Epithelial cell of prostate (primary cell): ENCODE data around the gene NCBP2L.
A peak's percentile ranks its signal among the peaks of the same experiment; 100 is the strongest.

Source experiments
- DNase-seq: peaks from one replicate; pipeline ENCODE4 v3.0.0-alpha.2; 2011; ENCODE audit warnings: low read depth, low spot score
- H3K27ac ChIP-seq: fragments of 450-650 bp; 2 replicates; pipeline ENCODE4 v1.5.1; 2017; ENCODE audit warnings: mild to moderate bottlenecking

The NCBP2L gene

GRCh38 chrX:107750861-107751445 lies 26.6 kb upstream of the NCBP2L start:
- DNase-seq, result no peak
- no peak overlapping the region for H3K27ac ChIP-seq

GRCh38 chrX:107752043-107752442 lies 25.5 kb upstream of the NCBP2L start:
- no peak for DNase-seq

GRCh38 chrX:107752714-107753113 lies 24.8 kb upstream of the NCBP2L start:
- H3K27ac ChIP-seq, result no peak overlapping the region
- DNase-seq, result no peak

More at GRCh38 chrX:107752043-107752442, 25.5 kb upstream of the NCBP2L start:
- no peak overlapping the region for H3K27ac ChIP-seq

GRCh38 chrX:107753187-107753586 lies 24.3 kb upstream of the NCBP2L start:
- no peak for DNase-seq
- H3K27ac ChIP-seq, result no peak overlapping the region

- H3K27ac ChIP-seq, result no peak overlapping the region
- no peak for DNase-seq
Observed at GRCh38 chrX:107755721-107756120, 21.8 kb upstream of the NCBP2L start.

GRCh38 chrX:107758231-107758766 lies 19.2 kb upstream of the NCBP2L start:
- H3K27ac ChIP-seq, result no peak overlapping the region
- no peak for DNase-seq

GRCh38 chrX:107760304-107761077 lies 17.0 kb upstream of the NCBP2L start:
- H3K27ac ChIP-seq, result no peak overlapping the region
- no peak for DNase-seq

GRCh38 chrX:107763647-107764046 lies 13.9 kb upstream of the NCBP2L start:
- H3K27ac ChIP-seq, result no peak overlapping the region
- DNase-seq, result no peak

GRCh38 chrX:107764845-107765608 lies 12.5 kb upstream of the NCBP2L start:
- H3K27ac ChIP-seq, result no peak overlapping the region
- no peak for DNase-seq

GRCh38 chrX:107766470-107767150 lies 10.9 kb upstream of the NCBP2L start:
- no peak for DNase-seq
- no peak overlapping the region for H3K27ac ChIP-seq

GRCh38 chrX:107768051-107768450 lies 9.5 kb upstream of the NCBP2L start:
- H3K27ac ChIP-seq, result no peak overlapping the region
- DNase-seq, result no peak

GRCh38 chrX:107769581-107770317 lies 7.8 kb upstream of the NCBP2L start:
- DNase-seq, result no peak
- no peak overlapping the region for H3K27ac ChIP-seq

GRCh38 chrX:107773206-107773605 lies 4.3 kb upstream of the NCBP2L start:
- H3K27ac ChIP-seq, result no peak overlapping the region
- no peak for DNase-seq

- DNase-seq, result no peak
- H3K27ac ChIP-seq, result no peak overlapping the region
Observed at GRCh38 chrX:107773906-107774435, 3.6 kb upstream of the NCBP2L start.

GRCh38 chrX:107775000-107775733 lies 2.4 kb upstream of the NCBP2L start:
- DNase-seq, result no peak
- H3K27ac ChIP-seq, result no peak overlapping the region

GRCh38 chrX:107775734-107776511 lies 1.6 kb upstream of the NCBP2L start, which contains the start of gene TSC22D3:
TSS of gene TSC22D3 (minus strand) at chrX:107775787. CDS start at chrX:107775419, 368 bp downstream.
- no peak for DNase-seq
- H3K27ac ChIP-seq, result no peak within 1 kb of the TSS

GRCh38 chrX:107776649-107777535 lies 641 bp upstream of the NCBP2L start:
- no peak overlapping the region for H3K27ac ChIP-seq
- DNase-seq, result peak; percentile 26
